HG02884 (cell line): ENCODE results near the gene ZNF132.
"Not testable (repeated sequence)": the region's sequence is repeated elsewhere in the genome, so short reads cannot be mapped to it uniquely, and the experiment has no call there.

ENCODE experiments used
- ATAC-seq: cut with Tn5 transposase; IDR thresholded peaks from one replicate; pipeline ENCODE4 v1.9.1; 2021; ENCODE audit warnings: mild to moderate bottlenecking, moderate library complexity; ENCODE audit not compliant: unreplicated experiment

Gene ZNF132

GRCh38 chr19:58408152-58409009, 31.6 kb downstream of the ZNF132 start, which contains the start of gene ZNF584:
Gene ZNF584, plus strand, starts transcription at chr19:58408649. Its CDS starts 499 bp downstream, at chr19:58409148.
- peak; percentile 91 for ATAC-seq

DNA sequence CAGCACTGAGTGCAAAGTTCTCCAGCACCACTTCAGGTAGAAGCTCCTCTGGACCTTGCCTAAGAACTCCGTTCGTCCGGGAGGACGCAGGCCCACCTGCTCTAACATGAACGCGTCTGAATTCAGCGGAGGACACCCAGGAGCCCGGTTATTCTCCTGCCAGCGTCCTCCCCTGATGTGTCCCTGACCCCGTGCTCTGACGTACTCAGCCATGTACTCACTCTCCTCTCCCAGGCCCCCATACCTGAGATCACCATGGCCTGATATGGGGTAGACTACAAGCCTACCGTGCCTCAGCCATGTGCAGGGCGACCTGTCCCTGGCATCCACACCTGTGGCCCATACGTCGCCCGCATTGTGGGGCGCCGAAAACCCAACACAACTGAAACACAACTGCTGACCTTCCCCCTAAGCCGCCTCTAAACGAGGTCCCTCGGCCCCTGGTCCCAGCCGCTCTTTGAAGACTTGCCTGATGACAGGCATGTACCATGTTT, 32.2 kb downstream of the ZNF132 start:
- ATAC-seq, result no peak

DNA sequence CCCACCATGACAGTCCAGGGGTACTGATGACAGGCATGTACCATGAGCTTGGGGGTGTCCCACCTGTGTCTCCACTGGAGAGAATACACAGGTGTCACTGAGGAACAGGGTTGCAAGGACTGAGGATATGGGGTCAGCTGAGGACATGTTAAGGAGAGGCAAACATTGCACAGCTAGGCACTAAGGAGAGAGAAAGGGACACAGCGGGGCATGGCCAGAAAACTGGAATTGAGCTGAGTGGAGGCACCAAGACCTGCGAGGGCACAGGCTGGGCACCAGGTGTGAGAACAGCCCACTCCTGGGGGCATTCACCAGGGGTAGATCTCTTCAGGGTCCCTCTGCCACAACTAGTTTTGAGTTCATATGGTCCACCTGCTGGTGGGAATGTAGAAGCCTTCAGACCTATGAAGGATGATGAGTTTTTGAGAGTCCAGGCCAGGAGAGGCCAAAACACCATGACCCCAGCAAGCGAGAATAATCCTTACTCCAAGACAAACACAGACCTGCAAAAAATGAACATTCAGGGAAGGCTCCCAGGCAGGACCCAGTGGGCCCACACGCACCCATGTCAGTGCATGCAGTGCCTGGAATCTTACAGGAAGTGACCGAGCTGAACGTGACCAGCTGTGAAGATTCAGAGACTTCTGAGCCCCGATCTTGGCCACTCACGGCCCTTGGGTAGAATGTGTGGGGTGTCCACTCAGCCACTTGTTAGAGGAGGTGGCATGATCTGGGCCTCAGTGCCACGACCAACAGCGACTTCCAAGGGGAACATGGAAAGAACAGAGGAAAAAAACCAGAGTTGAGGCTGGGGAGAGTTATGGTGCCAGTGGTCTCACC, 32.9 kb downstream of the ZNF132 start:
- no peak for ATAC-seq

GRCh38 chr19:58403920-58404478, 36.0 kb downstream of the ZNF132 start:
- ATAC-seq, result not testable (repeated sequence)

DNA sequence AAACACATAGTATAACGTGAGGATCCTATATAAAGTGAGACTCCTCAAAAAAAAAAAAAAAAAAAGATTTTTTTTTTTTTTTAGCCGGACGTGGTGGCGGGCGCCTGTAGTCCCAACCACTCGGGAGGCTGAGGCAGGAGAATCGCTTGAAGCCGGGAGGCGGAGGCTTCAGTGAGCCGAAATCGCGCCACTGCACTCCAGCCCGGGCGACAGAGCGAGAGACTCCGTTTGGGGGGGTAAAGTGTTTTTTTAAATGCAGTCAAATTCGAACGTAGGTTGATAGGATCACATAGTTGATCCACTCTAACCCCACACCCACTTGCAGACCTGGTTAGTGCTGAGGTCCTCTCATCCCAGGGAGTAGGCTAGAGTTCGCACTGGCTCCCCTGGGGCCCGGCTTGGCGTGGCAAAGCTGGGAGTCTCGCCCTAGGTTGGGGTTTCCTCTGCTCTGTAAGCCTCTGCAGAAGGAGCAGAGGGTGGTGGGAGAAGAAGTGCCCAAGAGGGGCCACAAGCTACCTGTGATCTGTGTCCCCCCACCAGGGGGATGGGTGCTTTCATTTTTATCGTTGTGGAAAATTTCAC, 38.0 kb downstream of the ZNF132 start:
- ATAC-seq, result no peak

GRCh38 chr19:58400916-58401839, 38.8 kb downstream of the ZNF132 start:
- peak; percentile 94 for ATAC-seq

GRCh38 chr19:58400316-58400915, 39.5 kb downstream of the ZNF132 start:
- ATAC-seq, result no peak

GRCh38 chr19:58399903-58400302, 40.0 kb downstream of the ZNF132 start:
- no peak for ATAC-seq

GRCh38 chr19:58398545-58398944, 41.4 kb downstream of the ZNF132 start:
- ATAC-seq, result no peak

- ATAC-seq, result no peak
These were observed 41.9 kb downstream of the ZNF132 start for GRCh38 chr19:58398087-58398486.

- no peak for ATAC-seq
These were observed 42.4 kb downstream of the ZNF132 start for GRCh38 chr19:58397533-58398037.

GRCh38 chr19:58396691-58397532, 43.0 kb downstream of the ZNF132 start:
- ATAC-seq, result no peak

DNA sequence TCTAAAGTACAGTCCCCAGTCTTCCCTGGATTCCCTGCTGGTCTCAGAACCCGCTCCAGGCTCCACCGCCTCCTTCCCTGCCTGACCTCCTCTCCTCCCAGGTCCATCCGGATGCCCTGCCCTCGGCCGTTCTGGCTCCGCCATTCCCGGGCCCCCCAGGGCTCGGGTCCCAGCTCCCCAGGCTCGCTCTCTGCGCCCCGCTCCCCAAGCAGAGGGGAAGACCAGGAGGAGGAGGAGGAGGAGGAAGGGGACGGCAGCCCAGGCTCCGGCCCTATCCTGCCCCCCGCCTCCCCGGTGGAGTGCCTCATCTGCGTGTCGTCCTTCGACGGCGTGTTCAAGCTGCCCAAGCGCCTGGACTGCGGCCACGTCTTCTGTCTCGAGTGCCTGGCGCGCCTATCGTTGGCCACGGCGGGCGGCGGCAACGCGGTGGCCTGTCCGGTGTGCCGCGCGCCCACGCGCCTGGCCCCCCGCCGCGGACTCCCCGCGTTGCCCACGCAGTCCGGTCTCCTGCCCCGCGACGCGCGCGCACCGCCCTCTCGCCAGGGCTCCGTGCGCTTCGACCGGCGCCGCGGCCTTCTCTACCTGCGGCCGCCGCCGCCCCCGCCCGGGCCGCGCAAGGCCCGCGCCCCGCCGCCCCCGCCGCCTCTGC, 43.9 kb downstream of the ZNF132 start:
- ATAC-seq, result no peak

- no peak for ATAC-seq
These were observed 44.6 kb downstream of the ZNF132 start, which contains the start of gene RNF225 for GRCh38 chr19:58395220-58395978. Gene RNF225, plus strand, starts transcription at chr19:58395656. Its CDS starts 434 bp downstream, at chr19:58396090.

DNA sequence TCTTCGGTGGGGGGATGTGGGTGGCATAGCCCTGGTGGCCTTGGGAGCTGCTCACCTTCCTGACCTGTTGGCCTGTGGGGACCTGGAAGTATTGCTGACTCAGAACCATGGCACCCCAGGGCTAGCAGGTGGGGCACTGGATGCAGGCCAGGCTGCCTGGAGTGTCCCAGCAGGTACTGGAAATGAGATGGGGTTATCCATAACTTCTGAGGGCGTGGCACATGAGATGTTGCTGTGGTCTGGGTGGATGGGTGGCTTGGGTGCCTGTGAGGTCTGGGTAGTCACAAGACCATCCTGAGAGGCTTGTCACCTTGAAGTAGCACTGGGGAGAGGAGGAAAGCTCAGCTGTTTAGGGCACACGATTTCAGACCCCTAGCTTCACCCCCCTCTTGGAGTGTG, 45.1 kb downstream of the ZNF132 start:
- ATAC-seq, result no peak

DNA sequence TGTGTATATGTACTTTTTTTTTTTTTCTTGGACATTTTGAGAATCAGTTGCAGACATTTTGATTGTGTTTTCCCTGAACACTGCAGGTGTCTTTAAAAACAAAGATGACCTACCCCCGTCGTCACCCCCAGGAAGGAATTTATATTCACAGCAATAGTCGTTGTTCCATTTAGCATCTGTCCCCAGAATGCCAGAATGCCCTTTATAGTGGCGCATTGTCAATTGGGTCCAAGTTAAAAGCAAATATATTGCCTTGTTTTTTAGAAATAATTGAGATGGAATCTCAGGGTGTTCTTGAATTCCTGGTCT, 46.3 kb downstream of the ZNF132 start:
- ATAC-seq, result no peak
